GM18868 (cell line): ENCODE results near the gene TMEM98.
"Not testable (repeated sequence)": the region's sequence is repeated elsewhere in the genome, so short reads cannot be mapped to it uniquely, and the experiment has no call there.

Experiments used
- ATAC-seq: cut with Tn5 transposase; IDR thresholded peaks from one replicate; pipeline ENCODE4 v1.9.1; 2021; ENCODE audit warnings: mild to moderate bottlenecking, moderate library complexity; ENCODE audit not compliant: unreplicated experiment

Gene TMEM98

GRCh38 chr17:32914181-32914580 lies 13.8 kb upstream of the TMEM98 start:
- no peak for ATAC-seq

- ATAC-seq, result no peak
These were observed 12.7 kb upstream of the TMEM98 start for GRCh38 chr17:32915245-32915644.

DNA sequence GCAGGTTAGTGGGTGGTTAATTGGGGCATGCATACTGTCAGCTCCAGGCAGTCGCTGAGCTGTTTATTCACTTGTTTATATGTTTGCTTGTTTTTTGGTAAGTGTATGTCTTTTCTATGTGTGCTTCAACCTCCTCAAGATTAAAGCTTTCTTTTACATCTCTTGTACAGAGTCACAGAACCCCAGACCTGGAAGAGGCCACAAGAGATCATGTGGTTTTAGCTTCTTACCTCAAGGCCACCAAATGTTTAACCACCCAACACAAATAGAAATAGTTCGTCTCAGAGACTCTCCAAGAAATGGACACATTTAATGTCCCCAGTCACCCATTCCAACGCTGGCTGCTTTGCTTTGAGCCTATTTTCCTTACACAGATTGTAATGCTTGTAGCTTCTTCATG lies 11.8 kb upstream of the TMEM98 start:
- no peak for ATAC-seq

GRCh38 chr17:32917081-32917480 lies 10.9 kb upstream of the TMEM98 start:
- ATAC-seq, result no peak

GRCh38 chr17:32917842-32918241 lies 10.1 kb upstream of the TMEM98 start:
- no peak for ATAC-seq

DNA sequence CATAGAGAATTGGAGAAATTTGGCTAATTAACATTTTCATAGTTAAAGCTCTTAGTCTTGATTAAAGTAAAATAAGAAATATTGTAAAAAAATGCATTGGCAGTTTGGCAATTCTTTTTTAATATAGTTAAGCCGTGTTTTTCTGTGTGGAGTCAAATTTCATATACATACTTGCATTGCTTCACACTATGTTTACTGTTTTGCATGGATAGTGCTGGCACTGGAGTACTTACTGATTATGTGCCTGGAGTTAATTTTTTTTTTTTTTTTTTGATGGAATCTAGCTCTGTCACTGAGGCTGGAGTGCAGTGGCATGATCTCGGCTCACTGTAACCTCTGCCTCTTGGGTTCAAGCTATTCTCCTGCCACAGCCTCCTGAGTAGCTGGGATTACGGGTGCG lies 8.1 kb upstream of the TMEM98 start:
- not testable (repeated sequence) for ATAC-seq

GRCh38 chr17:32920293-32920692 lies 7.7 kb upstream of the TMEM98 start:
- no peak for ATAC-seq

DNA sequence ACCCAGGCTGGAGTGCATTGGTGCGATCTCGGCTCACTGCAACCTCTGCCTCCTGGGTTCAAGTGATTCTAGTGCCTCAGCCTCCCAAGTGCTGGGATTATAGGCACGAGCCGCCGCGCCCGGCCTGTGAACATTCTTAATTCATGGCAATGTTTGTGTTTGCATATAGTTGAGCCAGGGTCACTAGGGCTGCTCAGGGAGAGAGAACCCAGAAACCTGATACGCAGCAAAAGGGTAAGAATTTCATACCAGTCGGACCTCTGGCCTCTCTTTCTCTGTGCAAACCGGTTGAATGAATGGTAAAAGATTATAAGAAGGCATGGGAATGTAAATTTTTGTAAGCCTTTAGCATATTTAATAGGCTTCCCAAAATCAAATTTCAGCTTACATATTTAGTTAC lies 6.9 kb upstream of the TMEM98 start:
- no peak for ATAC-seq

DNA sequence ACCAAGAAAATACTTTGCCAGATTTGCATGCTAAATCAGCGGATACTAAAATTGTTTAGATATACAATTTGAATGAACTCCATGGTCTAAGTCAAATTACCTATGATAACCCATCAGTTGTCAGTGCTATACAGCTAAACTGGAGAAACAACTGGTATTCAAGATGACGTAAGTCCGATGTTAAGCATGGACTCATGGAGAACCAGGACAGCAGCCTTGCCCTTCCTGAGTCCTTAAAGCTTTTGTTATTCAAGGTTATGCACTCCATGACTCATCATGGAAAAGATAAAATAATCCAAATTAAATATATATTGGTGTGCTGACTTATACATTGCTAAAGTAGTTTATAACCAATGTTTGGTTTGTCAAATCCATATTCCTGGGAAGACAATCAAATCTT lies 4.0 kb upstream of the TMEM98 start:
- ATAC-seq, result not testable (repeated sequence)

- ATAC-seq, result no peak
These were observed 1.8 kb upstream of the TMEM98 start for GRCh38 chr17:32926183-32926582.

DNA sequence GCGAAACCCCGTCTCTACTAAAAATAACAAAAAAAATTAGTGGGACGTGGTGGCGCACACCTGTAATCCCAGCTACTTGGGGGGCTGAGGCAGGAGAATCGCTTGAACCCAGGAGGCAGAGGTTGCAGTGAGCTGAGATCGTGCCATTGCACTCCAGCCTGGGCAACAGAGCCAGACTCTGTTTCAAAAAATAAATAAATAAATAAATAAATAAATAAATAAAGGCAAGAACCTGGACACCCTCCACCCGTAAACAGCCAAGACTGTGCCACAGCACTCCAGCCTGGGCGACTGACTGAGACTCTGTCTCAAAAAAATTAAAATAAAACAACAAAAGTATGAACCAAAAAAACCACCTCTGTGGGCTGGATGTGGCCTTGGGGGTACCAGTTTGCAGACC lies 1.2 kb upstream of the TMEM98 start:
- not testable (repeated sequence) for ATAC-seq

- no peak for ATAC-seq
These were observed 691 bp upstream of the TMEM98 start for GRCh38 chr17:32927201-32927723.

DNA sequence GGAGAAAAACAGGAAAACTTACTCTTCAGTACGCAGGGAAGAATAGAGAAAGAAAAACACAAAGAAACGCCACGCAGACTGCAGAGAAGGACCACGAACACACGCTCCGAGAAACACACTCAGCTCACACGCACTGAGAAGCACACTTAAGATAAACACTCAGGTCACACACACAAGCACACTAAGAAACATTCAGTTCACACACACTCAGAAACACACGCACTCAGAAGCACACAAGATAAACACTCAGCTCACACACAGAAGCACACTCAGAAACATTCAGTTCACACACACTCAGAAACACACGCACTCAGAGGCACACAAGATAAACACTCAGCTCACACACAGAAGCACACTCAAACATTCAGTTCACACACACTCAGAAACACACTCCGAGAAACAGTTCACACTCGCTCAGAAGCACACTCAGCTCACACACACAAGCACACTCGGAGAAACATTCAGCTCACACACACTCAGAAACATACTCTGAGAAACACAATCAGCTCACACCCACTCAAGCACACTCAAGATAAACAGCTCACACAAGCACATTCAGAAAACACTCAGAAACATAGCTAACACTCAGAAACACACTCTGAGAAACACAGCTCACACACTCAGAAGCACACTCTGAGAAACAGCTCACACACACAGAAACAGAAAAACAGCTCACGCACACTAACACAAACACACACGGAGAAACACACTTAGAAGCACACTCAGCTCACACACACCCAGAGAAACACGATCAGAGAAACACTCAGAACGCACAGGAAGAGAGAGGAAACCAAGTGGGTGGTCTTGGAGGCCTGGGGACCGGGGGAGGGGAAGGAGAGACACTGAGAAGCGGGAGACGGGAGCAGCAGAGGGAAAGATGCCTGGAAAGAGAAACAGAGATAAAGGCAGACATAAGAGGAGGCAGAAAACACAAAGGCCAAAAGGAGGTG lies 908 bp downstream of the TMEM98 start:
- ATAC-seq, result no peak

GRCh38 chr17:32929588-32929987 lies 1.6 kb downstream of the TMEM98 start:
- no peak for ATAC-seq

DNA sequence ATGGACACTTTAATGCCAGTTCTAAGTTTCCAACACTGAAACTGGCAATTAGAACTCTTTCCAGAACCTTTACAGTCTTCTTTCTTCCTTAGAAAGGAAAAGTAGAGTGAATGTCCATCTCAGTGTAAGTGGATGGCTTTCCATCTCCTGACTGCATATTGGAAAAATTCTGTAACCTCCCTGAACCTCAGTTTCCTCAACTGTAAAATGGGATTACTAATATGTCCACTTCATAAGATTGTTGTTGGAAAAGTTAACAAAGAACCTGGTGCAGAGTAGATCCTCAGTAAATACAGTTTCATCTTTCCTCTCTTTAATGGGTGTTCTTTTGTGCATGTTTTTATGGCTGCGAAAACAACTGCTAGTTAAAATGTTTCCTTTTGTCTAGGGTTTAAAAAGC lies 2.6 kb downstream of the TMEM98 start:
- no peak for ATAC-seq

GRCh38 chr17:32931686-32932085 lies 3.7 kb downstream of the TMEM98 start:
- no peak for ATAC-seq

DNA sequence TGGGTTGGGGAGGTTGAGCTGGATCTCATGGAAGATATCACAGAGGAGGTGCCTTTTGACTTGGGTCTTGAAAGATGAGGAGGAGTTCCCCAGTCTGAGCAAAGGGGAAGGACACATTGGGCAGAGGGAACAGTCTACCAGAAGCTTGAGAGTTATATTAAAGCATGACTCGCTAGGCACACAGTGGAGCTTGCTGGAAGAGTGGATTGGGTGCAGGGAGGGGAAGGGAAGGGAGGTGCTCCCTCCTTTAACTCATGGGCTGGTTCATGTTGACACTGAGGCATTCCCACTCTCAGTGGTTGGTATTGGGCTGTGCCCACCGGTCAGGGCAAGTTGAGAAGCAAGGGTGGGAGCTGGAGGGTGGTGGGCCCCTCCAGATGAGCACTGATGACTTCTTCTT lies 5.9 kb downstream of the TMEM98 start:
- ATAC-seq, result no peak

- ATAC-seq, result no peak
These were observed 7.8 kb downstream of the TMEM98 start for GRCh38 chr17:32935726-32936125.

- no peak for ATAC-seq
These were observed 8.4 kb downstream of the TMEM98 start for GRCh38 chr17:32936186-32936893.

- ATAC-seq, result no peak
These were observed 9.0 kb downstream of the TMEM98 start for GRCh38 chr17:32936894-32937500.

GRCh38 chr17:32940706-32941390 lies 12.9 kb downstream of the TMEM98 start:
- ATAC-seq, result no peak
